Panc1 (cell line): ENCODE results near the gene SETDB2. TPM values are rescaled to one million over a fixed set of nuclear protein-coding genes. Genes with fewer than 3 reads are reported as not detected.

Experiments used
- ATAC-seq: fragments of 200-7000 bp; cut with Tn5 transposase; 2 replicates; pipeline ENCODE4 v1.9.1; 2020; ENCODE audit warnings: mild to moderate bottlenecking, moderate library complexity
- BruUV-seq: library from RNA; stranded (reverse); fragments of 400-500 nt; replicated peaks from 2 replicates; lab custom pipeline; 2021; lab: Mats Ljungman, UMichigan
- CTCF ChIA-PET: fragments of 300-600 bp; sonication (Branson Sonifier 250); formaldehyde crosslinking; loops from one replicate; lab custom pipeline; 2022; ENCODE audit warnings: antibody characterized with exemption; lab: Charles Lee
- POLR2A ChIA-PET: fragments of 300-600 bp; sonication (Branson Sonifier 250); formaldehyde crosslinking; loops from one replicate; lab custom pipeline; 2022; ENCODE audit warnings: antibody characterized with exemption; lab: Charles Lee
- DNase-seq: peaks from one replicate; pipeline ENCODE4 v3.0.0-alpha.2; 2010; ENCODE audit warnings: low read depth, low spot score
- H3K27ac ChIP-seq: 2 replicates; pipeline ENCODE4 v1.5.1; 2011; ENCODE audit warnings: mild to moderate bottlenecking, low read length, inconsistent platforms
- H3K27me3 ChIP-seq: fragments of 200-500 bp; sonication (Bioruptor generic); 2 replicates; pipeline ENCODE4 v1.6.0; 2014; ENCODE audit warnings: low read length, inconsistent platforms; ENCODE audit not compliant: control insufficient read depth, insufficient read depth
- H3K36me3 ChIP-seq: fragments of 200-500 bp; sonication (Bioruptor generic); 2 replicates; pipeline ENCODE4 v1.5.1; 2014; ENCODE audit warnings: inconsistent platforms, mild to moderate bottlenecking, low read length, moderate library complexity; ENCODE audit not compliant: control insufficient read depth, insufficient read depth
- H3K4me1 ChIP-seq: 2 replicates; pipeline ENCODE4 v1.5.1; 2011; ENCODE audit warnings: inconsistent platforms, mild to moderate bottlenecking, low read length, moderate library complexity; ENCODE audit not compliant: control insufficient read depth, insufficient read depth
- H3K4me3 ChIP-seq, 2 experiments: 2 replicates each; pipeline ENCODE4 v1.5.1; 2011 to 2012; ENCODE audit warnings: low read depth in 2 of 2, low read length in 2 of 2, mild to moderate bottlenecking in 2 of 2, inconsistent platforms in 1 of 2, moderate library complexity in 1 of 2
- H3K9me3 ChIP-seq: fragments of 200-500 bp; sonication (Bioruptor generic); 2 replicates; pipeline ENCODE4 v1.5.1; 2014; ENCODE audit warnings: low read depth, mild to moderate bottlenecking, inconsistent platforms, low read length, moderate library complexity; ENCODE audit not compliant: control insufficient read depth, insufficient read depth
- CTCF ChIP-seq: fragments of 450-650 bp; IDR thresholded peaks from 2 replicates; pipeline ENCODE4 v1.5.1; 2017; ENCODE audit warnings: mild to moderate bottlenecking
- POLR2AphosphoS5 ChIP-seq: IDR thresholded peaks from 2 replicates; pipeline ENCODE4 v1.6.1; 2012; ENCODE audit warnings: mild to moderate bottlenecking, low read depth, low read length, moderate library complexity
- REST ChIP-seq, 2 experiments: IDR thresholded peaks; 2 replicates each; pipeline ENCODE4 v1.6.1; 2011 to 2012; ENCODE audit warnings: low read depth in 2 of 2, control low read depth in 1 of 2, low read length in 1 of 2, mild to moderate bottlenecking in 1 of 2, moderate library complexity in 1 of 2; ENCODE audit not compliant: insufficient read depth in 1 of 2
- SIN3A ChIP-seq: IDR thresholded peaks from 2 replicates; pipeline ENCODE4 v1.6.1; 2012; ENCODE audit warnings: low read depth, mild to moderate bottlenecking, low read length, moderate library complexity, borderline replicate concordance; ENCODE audit not compliant: insufficient read depth
- TCF7L2 ChIP-seq: IDR thresholded peaks from 2 replicates; pipeline ENCODE4 v1.6.1; 2011; ENCODE audit warnings: mild to moderate bottlenecking, low read depth, low read length, inconsistent platforms
- in situ Hi-C: cut with HindIII; loops from 2 replicates; pipeline ENCODE4 v1.10.0; 2016; ENCODE audit warnings: low sequenced_read_pairs, low pct_unique_long_range_greater_than_20kb
- intact Hi-C: fragments of 100-400 bp; cut with micrococcal nuclease; formaldehyde crosslinking; loops from one replicate; pipeline ENCODE4 v1.10.0; 2022; ENCODE audit not compliant: unreplicated experiment
- total RNA-seq: library from RNA; stranded (reverse); gene quantifications from one replicate; pipeline ENCODE4 v1.2.1, GENCODE V29; 2021; ENCODE audit not compliant: unreplicated experiment

Gene SETDB2
- total RNA-seq, 1 experiment from 2014 or later: 6.1 TPM

GRCh38 chr13:49439609-49440008 is 4.5 kb upstream of the SETDB2 start:
- in situ Hi-C loops: no loop called here
- H3K4me1 ChIP-seq: no peaks in the 10 kb centered on the region
- no peaks in the 10 kb centered on the region for H3K9me3 ChIP-seq
- CTCF ChIA-PET: no interaction called here
- H3K36me3 ChIP-seq: no peaks in the 10 kb centered on the region; the same call in 1 of the 2 replicates
- TF ChIP-seq CTCF (no peak), SIN3A (no peak), TCF7L2 (no peak), POLR2AphosphoS5 (no peak), REST (IDR thresholded peaks at IDR 0.05; ENCODE audit: insufficient read depth in 1 of 2, low read depth in 2 of 2, low read length in 1 of 2) (no peak)
- POLR2A ChIA-PET: no interaction called here
- no TSS peak for BruUV-seq
- no peaks in the 10 kb centered on the region for H3K27me3 ChIP-seq
- H3K27ac ChIP-seq: no peak overlapping the region
- H3K4me3 ChIP-seq: no peak overlapping the region
- intact Hi-C loops: loop anchor here (5.0 to 10.0 kb wide), 2 partner anchors 137 to 165 kb away; no protein-coding TSS in a partner anchor
- no peak for ATAC-seq
- no peak for DNase-seq

- POLR2A ChIA-PET: interaction anchor here (0.7 kb wide), 1 partner anchor 128 kb away, joined by 5 read pairs; no protein-coding TSS in a partner anchor
- intact Hi-C loops (loop anchor here (10.0 kb wide), 1 partner anchor 163 kb away; no protein-coding TSS in a partner anchor), in situ Hi-C loops (no loop called here)
- DNase-seq (no peak), ATAC-seq (no peak)
- Histone ChIP-seq H3K27me3 (no peaks in the 10 kb centered on the region), H3K4me3 (no peak overlapping the region), H3K27ac (no peak overlapping the region), H3K9me3 (no peaks in the 10 kb centered on the region), H3K4me1 (peaks cover 2% of the 10 kb centered on the region; the same call in 1 of the 2 replicates), H3K36me3 (peaks cover 4% of the 10 kb centered on the region; the same call in 1 of the 2 replicates)
- TF ChIP-seq POLR2AphosphoS5 (no peak), CTCF (no peak)
- BruUV-seq: no TSS peak
- CTCF ChIA-PET: no interaction called here
Observed at GRCh38 chr13:49441312-49441711, 2.8 kb upstream of the SETDB2 start.
